Measurements from ENCODE around the gene DRAXIN. TPM values are rescaled to one million over a fixed set of nuclear protein-coding genes. Genes with fewer than 3 reads are reported as not detected.

DRAXIN gene
- total RNA-seq, 4 donors from 2014 or later, result 0.17 TPM; not detected in 3

DNA sequence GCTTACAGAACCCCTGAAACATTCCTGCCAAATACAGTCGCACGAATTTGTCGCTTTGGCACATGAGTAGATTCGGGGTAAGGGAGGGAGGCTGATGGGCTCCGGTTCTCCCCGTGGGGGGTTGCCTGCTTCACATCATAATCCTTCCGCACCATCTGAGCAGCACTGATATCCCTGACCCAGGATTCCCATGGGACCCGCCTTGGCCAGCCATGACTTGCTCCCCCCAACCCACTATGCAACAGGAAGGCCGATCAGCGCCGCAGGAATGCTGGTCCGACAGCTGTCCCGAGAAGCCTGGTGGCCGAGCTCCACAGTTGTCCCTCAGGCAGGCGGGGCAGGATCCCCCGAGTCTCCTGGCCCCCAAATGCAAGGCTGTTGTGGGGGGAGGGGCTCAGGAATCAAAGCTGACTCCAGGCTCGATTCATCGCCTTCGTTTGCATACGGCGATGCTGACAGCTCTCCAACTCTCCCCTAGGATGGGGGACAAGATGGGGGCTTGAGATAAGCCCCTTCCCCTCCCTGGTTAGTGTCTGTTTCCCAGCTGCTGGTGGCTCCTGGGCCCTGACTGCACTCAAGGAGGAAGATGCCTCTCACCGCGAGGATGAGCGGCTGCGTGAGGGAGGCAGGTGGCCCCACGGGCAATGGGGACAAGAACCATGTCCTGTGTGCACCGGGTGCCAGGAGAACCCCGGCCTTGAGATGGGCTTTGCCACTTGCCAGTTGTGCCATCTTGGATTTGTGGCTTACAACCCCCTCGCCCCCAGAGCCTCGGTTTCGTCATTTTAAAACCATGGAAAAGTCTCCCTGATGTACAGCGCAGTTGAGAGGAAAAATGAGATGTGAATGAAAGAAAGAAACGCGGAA, 9.3 kb downstream of the DRAXIN start:
- TF ChIP-seq, protein P1, sequence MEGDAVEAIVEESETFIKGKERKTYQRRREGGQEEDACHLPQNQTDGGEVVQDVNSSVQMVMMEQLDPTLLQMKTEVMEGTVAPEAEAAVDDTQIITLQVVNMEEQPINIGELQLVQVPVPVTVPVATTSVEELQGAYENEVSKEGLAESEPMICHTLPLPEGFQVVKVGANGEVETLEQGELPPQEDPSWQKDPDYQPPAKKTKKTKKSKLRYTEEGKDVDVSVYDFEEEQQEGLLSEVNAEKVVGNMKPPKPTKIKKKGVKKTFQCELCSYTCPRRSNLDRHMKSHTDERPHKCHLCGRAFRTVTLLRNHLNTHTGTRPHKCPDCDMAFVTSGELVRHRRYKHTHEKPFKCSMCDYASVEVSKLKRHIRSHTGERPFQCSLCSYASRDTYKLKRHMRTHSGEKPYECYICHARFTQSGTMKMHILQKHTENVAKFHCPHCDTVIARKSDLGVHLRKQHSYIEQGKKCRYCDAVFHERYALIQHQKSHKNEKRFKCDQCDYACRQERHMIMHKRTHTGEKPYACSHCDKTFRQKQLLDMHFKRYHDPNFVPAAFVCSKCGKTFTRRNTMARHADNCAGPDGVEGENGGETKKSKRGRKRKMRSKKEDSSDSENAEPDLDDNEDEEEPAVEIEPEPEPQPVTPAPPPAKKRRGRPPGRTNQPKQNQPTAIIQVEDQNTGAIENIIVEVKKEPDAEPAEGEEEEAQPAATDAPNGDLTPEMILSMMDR (IDR thresholded peaks at IDR 0.05; ENCODE audit: low read depth), result no peak

DNA sequence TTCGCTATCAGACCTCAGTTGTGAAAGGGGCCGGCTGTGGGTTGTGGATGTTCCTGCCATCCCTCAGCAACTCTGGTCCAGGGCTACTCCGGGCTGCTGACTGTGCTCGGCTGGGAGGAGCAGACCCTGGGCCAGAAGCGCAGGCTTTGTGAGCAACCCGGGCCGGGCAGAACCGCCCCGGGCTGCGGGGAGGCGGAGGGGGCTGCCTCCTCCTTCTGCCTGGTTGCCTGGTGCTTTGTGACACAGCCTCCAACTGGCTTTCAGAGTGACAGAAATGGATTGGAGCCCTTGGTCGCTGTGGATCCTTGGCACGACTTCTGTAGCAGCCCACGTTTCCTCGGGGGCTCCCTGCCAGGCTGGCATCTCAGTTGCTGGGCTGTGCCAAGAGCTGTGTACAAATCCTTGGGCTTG, 10.0 kb downstream of the DRAXIN start:
- TF ChIP-seq, protein P1 (IDR thresholded peaks at IDR 0.05; ENCODE audit: low read depth), result no peak

DNA sequence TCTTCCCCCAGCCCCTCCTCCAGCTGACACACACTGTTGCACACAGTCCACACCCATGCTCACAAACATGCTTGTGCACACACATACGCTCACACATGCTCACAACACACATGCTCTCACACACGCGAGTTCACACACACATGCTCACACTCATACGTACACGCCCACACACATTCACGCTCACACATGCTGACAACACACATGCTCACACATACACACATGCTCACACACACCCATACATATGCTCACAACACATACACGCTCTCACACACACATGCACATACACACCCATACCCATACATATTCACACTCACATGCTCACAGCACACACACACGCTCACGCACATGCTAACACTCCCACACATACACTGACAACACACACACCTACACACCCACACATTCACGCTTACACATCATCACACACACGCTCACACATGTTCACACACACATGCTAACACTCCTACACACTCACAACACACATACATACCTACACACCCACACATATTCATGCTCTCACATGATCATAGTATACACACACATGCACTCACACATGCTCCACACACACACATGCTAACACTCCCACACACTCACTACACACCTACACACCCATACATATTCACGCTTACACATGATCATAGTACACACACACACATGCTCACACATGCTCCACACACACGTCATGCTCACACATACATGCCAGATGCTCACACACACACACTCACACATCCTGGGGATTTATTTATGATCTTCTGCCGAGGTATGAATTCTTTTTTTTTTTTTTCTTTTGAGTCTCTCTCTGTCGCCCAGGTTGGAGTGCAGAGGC, 10.7 kb downstream of the DRAXIN start:
- TF ChIP-seq, protein P1 (IDR thresholded peaks at IDR 0.05; ENCODE audit: low read depth), result no peak

DNA sequence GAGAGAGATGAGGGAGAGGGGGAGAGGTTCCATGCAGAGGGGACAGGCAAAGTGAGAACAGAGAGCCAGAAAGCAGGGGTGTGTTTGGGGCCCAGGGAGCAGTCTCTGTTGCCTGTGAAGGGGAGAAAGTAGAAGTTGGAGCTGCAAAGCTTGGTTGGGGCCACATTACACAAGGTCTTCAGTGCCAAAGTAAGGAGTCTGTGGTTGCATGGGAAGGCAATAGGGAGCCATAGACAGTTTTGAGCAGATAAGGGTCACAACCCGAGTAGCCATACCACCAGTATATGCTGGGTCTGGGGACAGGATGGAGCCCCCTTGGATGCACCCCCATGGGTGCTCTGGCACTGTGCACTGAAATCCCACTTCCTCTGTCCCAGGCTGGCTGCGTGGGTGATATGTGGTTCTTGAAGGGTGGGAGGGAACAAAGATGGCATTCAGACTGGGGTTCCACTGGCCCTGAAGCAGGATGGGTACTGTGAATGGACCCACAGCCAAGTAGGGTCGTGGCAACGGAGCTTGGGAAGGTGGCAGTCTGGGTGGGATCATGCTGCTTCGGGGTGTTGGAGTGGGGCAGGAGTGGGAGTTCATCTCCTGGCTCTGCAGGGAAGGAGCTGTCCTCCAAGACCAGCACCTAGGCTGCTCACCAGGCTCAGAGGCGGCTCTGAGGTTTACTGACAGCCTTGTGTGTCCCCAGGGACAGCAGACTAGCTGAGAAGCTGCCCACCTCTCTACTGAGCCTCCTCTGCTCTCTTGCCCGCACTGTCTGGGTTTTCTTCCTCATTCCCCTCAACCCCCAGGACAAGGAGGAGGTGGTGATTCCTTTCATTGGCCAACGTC, 12.1 kb downstream of the DRAXIN start:
- TF ChIP-seq, protein P1 (IDR thresholded peaks at IDR 0.05; ENCODE audit: low read depth), result no peak

DNA sequence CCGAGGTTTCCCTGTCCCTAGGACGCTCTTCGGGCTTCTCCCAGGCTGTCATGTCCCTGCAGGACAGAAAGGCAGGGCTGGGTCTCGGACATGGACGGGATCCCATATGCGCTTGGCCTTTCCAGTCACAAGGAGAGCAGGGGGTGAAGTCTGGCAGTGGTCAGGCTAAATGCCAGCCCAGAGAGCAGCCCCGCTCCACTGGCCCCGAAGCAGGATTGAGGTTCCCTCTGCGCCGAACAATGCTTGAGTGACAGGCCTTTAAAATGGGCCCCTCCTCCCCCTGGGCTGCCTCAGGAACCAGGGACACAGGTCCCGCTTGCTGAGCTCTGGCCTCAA, 12.7 kb downstream of the DRAXIN start:
- TF ChIP-seq, protein P1 (IDR thresholded peaks at IDR 0.05; ENCODE audit: low read depth), result no peak

DNA sequence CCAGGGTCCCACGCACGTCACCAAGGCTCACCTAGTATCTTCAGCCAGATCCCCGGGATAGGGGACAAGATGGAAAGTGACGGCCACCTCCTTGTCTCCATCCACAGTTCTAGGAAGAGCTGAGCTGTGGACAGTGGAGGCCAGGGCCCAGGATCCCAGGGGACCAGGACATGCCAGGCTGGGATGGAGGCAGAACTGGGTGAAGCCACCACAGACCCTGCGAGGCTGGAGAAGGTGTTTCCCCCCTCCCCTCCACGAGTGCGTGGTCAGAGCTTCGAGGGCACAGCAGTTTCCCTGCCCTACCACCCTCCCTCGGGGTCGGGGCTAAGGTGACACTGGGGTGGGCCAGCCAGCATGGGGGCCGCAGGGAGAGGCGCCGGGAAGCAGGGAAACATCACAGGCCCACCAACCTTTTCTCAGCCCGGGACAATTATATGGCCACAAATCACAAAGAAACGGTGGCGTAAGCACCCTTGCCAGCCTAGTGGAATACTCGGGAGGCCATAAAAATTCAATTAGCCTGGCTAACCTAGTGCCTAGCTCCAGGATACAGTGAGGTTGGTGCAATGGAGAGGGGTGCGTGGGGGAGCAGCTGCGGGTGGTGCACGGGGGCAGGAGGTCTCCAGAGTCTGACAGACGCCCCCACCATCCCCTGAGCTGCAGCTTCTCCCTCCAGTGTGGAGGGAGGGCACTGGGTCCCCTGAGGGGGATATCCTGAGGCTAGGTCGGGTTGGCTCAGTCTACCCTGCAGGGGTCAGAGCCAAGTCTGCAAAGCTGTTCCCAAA, 13.4 kb downstream of the DRAXIN start:
- TF ChIP-seq, protein P1 (IDR thresholded peaks at IDR 0.05; ENCODE audit: low read depth), result no peak
